HG02798 (cell line): ENCODE measurements around the gene GRIK4.

Source experiments
- ATAC-seq: cut with Tn5 transposase; IDR thresholded peaks from one replicate; pipeline ENCODE4 v1.9.1; 2021; ENCODE audit warnings: mild to moderate bottlenecking; ENCODE audit not compliant: unreplicated experiment, poor library complexity

GRIK4 gene

DNA sequence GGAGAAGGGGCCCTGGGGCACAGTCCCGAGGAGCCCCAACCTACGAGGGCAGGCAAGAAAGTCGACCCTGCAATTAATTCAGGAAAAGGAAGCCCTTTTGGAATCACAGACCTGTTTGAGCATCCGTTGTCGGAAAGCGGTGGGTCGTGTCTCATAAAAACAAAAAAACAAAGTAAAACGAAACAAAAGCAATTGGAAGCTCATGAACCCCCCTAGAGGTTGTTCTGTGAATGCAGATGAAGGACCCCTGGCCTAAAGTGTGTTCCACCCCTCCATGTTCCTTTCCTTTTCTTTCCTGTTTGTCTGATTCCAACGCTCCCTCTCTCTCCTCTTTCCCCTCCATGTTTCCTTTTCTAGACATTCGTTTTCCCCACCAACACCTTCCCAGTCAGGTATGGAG lies 203.7 kb downstream of the GRIK4 start:
- no peak for ATAC-seq

DNA sequence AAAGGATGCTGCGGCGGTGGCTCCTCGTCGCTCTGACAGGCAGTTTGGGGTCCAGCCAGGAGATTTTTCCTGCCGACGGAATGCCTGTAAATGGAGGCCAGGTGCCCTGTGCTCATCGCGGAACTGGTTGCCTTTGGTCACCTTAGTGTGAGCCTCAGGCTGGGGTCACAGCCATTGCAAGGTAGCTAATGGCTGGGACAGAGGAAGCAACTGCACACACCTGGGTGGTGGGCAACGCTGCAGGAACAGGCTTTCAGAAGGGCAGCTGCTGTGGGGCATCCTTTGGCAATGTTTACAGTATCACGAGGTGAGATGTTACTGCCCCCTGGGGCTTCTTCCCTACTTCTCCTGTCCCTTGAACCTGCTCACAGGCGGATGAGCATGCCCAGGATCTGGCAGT lies 205.5 kb downstream of the GRIK4 start:
- ATAC-seq: no peak

DNA sequence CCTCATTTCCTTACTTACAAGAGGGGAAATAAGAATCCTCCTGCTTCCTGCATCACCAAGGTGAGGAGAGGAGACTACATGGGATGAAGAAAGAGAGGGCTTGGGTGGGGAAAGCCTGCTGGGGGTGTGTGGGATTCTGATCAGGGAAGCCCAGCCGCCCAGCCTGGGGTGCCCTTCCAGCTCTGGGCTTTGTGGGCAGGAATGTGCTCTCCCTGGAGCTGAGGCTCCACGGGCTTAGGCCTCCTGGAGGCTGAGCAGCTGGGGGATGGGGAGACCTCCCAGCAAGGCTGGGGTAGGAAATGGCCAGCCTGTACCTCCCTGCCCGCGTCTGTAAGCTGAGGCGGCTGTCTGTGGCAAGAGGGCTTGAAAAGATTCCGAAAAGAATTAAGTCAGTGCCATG lies 206.1 kb downstream of the GRIK4 start:
- no peak for ATAC-seq

GRCh38 chr11:120718171-120718570 lies 206.6 kb downstream of the GRIK4 start:
- ATAC-seq: no peak

GRCh38 chr11:120719348-120719747 lies 207.8 kb downstream of the GRIK4 start:
- no peak for ATAC-seq

DNA sequence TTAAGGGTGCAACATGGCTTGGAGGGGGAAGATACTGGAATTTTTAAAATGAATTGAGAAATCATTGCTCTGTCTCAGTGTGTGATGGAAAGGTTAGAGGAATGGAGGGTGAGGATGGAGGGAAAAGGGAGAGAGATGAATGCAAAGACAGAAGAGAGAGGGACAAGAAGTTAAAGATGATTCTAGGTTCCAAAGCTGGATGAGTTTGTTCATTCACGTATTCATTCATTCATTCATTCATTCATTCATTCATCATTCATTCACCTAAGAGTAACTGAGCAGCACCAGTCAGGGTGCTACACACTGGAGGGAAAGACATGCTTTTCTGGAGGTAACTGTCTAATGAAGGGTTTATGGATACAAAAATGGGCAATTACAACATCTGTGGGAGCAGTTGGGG lies 209.2 kb downstream of the GRIK4 start:
- no peak for ATAC-seq

GRCh38 chr11:120722524-120722923 lies 211.0 kb downstream of the GRIK4 start:
- ATAC-seq: no peak

- no peak for ATAC-seq
Measured at GRCh38 chr11:120723751-120724150, 212.2 kb downstream of the GRIK4 start.

- ATAC-seq: no peak
Measured at GRCh38 chr11:120727752-120728151, 216.2 kb downstream of the GRIK4 start.

GRCh38 chr11:120735035-120735434 lies 223.5 kb downstream of the GRIK4 start:
- no peak for ATAC-seq

GRCh38 chr11:120738516-120739046 lies 227.0 kb downstream of the GRIK4 start:
- no peak for ATAC-seq

- no peak for ATAC-seq
Measured at GRCh38 chr11:120739780-120740179, 228.2 kb downstream of the GRIK4 start.

GRCh38 chr11:120740380-120740779 lies 228.8 kb downstream of the GRIK4 start:
- no peak for ATAC-seq

GRCh38 chr11:120744016-120744994 lies 232.8 kb downstream of the GRIK4 start:
- no peak for ATAC-seq

DNA sequence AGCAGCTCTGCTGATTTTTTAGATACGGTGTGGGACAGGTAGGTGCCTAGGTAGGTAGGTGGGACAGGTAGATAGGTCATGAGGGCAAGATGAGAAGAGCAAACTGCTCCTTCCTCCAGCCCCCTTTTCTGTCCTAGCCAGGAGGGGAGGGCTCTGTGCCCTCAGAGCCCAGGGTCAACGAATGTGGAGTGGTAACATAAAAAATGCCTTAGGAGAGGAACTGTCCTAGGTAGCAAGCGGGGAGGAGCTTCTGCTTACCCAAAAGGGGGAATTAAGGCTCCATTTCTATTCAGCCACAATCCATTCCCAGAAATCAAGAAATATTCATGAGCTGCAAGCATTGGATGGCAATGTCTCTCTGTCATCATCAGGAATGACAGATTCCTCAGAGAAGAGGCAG lies 234.8 kb downstream of the GRIK4 start:
- ATAC-seq: no peak

- ATAC-seq: no peak
Measured at GRCh38 chr11:120746836-120747609, 235.5 kb downstream of the GRIK4 start.

GRCh38 chr11:120747850-120748814 lies 236.6 kb downstream of the GRIK4 start:
- no peak for ATAC-seq

DNA sequence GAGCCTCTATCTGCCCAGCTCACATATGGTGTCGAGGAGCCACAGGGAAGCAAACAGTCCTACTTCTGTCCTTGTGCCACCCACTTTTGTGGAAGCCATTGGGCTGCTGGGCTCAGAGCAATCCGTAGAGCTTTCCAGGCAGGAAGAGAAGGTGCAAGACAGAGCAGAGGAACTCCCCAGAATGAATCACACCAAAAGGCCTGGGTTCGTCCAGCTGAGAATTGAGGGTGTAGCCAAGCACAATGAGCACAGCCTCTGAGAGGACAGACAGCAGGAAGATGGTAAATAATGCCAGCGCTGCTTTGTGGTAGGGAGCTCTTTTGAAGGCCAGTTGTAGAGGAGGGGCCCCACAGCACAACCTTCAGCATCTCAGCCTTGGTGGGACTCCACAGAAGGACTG lies 237.8 kb downstream of the GRIK4 start:
- no peak for ATAC-seq

DNA sequence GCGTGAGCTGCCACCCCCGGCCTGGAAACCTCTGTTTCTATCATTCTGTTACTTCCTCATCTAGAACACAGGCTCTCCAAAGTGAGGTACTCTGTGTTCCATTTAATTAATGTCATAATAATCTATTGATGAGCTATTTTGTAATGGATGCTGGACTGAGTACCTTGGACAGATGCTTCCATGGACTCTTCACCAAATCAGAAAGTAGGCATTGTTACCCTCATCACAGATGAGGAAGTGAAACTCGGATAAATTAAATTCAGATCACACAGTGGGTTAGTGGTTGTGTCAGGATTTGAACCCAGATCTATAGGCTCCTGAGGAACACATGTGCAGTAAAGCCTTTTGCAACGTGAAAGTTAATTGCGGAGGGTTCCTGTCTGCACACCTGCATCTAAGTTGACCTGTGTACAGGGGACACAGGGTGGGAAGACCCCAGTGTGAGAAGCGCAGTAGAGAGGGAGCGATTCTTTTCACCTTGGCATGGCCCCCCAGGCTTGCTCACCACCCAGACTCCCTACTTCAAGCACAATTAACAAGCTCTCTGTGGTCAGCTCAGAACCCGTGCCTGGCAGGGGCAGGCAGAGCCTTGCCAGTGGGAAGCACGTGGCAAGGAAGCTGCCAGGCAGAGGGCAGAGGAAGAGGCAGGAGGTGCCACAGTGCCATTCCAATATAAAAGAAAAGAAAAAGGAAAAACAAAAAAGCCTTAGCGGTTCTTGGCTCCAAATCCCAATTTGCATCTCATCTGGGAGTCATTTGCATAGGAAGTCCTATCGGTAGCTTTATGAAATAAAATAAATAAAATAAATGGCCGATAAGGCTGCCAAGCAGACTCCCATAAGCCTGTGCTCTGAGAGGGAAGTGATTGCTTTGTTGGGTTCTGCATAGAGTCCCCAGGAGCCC lies 239.3 kb downstream of the GRIK4 start:
- ATAC-seq: no peak
